ENCODE measurements around the gene UPF1. TPM values are rescaled to one million over a fixed set of nuclear protein-coding genes. Genes with fewer than 3 reads are reported as not detected.
A peak's percentile ranks its signal among the peaks of the same experiment; 100 is the strongest.

The UPF1 gene
- total and polyA plus RNA-seq, 4 experiments from 2014 or later, result 2.6 to 130 (median 74.3) TPM

DNA sequence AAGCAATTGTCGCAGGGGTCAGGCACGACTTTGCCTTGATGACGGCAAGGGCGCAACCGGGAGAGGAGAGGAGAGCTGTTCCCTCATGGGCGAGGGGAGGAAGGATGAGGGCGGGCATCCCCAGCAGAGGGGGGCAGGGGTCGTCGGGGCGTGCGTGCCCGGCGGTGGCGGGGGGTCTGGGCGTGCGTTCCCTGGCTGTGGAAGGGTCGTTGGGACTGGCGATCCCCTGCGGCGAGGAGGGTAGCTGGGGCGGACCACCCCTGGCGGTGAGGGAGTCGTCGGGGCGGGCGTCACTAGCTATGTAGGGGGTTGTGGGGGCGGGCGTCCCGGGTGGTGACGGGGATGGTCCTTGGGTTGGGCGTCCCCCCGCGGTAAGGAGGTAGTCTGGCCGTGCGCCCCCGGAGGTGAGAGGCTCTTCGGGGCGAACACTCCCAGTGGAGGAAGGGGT is 42.3 kb upstream of the UPF1 start:
- Histone ChIP-seq H3K9me3 (ENCODE audit: control insufficient read depth in 1 of 2, low read length in 2 of 2) (no peaks in the 10 kb centered on the region), H3K27ac (ENCODE audit: low read depth, low read length) (no peak overlapping the region), H3K4me1 (ENCODE audit: insufficient read depth, low read length) (peaks cover 31% of the 10 kb centered on the region), H3K36me3 (ENCODE audit: insufficient read depth, low read length) (no peaks in the 10 kb centered on the region), H3K4me3 (ENCODE audit: low read length in 2 of 2) (no peak overlapping the region), H3K27me3 (ENCODE audit: insufficient read depth, low read length) (peaks cover 29% of the 10 kb centered on the region)
- H3K36me3 Mint-ChIP-seq, result no peaks in the 10 kb centered on the region
- peaks cover 40 to 58% of the 10 kb centered on the region in 2 donors for H3K27me3 Mint-ChIP-seq
- POLR2A ChIA-PET (ENCODE audit: partially characterized antibody), result no interaction called here
- no peak for DNase-seq
- intact Hi-C loops (cut with micrococcal nuclease), result no loop called here
- CTCF ChIA-PET (ENCODE audit: partially characterized antibody), result no interaction called here
- peak overlapping the region in 2 of 7 donors; percentile 49 to 72 for H3K27ac Mint-ChIP-seq
- peaks cover 20 to 52% (median 36%) of the 10 kb centered on the region in 4 donors for H3K4me1 Mint-ChIP-seq
- peak overlapping the region; percentile 68 to 89 (median 78) for H3K4me3 Mint-ChIP-seq
- H3K9me3 Mint-ChIP-seq, result no peaks in the 10 kb centered on the region

DNA sequence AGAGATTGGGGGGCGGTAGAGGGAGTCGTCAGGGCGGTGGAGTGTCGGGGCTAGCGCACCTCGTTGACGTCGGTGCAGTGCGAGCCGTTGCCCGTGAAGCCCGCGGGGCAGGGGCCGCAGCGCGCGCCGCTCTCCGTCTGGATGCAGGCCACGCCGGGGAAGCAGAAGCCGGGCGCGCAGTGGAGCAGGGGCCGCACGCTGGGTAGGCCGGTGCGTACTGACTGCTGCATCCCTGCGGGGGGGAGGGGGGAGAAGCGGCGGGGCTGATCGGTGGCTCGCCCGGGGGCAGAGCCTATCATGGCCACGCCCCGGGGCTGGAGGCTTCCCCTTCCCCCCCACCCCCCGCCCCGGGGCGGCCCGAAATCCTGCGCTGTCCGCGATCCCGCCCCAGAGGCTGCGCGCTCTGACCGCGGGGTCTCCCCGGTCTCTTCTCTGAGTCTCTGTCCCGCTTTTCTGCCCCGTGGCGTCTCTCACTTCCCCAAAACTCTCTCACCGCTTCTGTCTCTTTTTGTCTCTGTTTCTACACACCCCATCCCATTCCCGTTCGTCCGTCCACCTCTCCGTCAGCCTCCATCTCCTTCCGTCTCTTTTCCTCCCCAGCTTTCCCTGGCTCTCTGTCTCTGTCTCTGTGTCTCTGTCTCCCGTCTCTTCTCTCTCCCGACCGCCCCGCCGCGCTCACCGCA is 41.7 kb upstream of the UPF1 start:
- peak overlapping the region; percentile 39 to 89 (median 84) for H3K4me3 Mint-ChIP-seq
- no peaks in the 10 kb centered on the region for H3K9me3 ChIP-seq (ENCODE audit: control insufficient read depth in 1 of 2, low read length in 2 of 2)
- ChIA-PET POLR2A (ENCODE audit: partially characterized antibody) (no interaction called here), CTCF (ENCODE audit: partially characterized antibody) (no interaction called here)
- H3K36me3 Mint-ChIP-seq, result no peaks in the 10 kb centered on the region
- H3K4me3 ChIP-seq (ENCODE audit: low read length in 2 of 2), result no peak overlapping the region
- H3K27ac ChIP-seq (ENCODE audit: low read depth, low read length), result no peak overlapping the region
- intact Hi-C loops (cut with micrococcal nuclease), result no loop called here
- no peak for DNase-seq
- H3K27me3 ChIP-seq (ENCODE audit: insufficient read depth, low read length), result peaks cover 29% of the 10 kb centered on the region
- no peaks in the 10 kb centered on the region for H3K36me3 ChIP-seq (ENCODE audit: insufficient read depth, low read length)
- peak overlapping the region in 1 of 7 donors; percentile 42 for H3K27ac Mint-ChIP-seq
- H3K27me3 Mint-ChIP-seq, result peaks cover 44 to 61% of the 10 kb centered on the region in 2 donors
- H3K4me1 Mint-ChIP-seq, result peaks cover 20 to 52% (median 33%) of the 10 kb centered on the region in 4 donors
- no peaks in the 10 kb centered on the region for H3K9me3 Mint-ChIP-seq
- peaks cover 31% of the 10 kb centered on the region for H3K4me1 ChIP-seq (ENCODE audit: insufficient read depth, low read length)

DNA sequence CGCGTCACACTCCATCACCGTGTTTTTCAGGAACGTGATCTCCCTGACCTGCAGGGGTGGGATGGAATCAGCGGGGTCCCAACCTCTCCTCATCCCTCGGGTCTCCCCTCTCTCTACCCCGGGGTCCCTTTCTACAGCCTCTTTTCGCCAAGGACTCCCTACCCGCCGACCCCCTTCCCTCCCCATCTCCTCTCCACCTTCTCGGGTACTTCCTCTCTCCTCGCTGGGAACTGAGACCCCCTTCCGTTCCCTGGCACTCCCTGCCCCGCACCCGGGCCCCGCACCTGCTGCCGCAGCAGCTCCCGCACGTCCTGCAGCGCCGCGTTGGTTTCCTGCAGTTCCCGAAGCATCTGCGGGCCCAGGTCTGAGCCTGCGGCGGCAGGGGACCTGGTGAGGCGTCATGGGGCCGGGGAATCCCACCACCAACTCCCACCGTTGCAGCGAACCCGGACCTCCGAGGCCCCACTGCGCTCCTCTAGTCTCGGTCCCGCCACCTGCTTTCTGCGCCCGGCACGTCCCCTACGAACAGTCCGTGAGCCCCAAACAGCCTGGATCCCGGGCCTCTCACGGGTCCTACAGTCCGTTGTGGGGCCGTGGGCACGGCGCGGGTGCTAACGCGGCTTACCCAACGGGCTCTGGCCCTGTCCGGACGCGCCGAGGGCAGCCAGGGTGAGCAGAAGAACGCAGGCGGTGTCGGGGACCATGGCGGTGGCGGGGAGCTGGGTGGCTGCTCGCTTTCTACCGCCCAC is 41.0 kb upstream of the UPF1 start, which contains the start of gene COMP:
COMP (minus strand) TSS at position 740 of the 749 bp plus-strand sequence; CDS start at position 704, 36 bp downstream.
- H3K27ac ChIP-seq (ENCODE audit: low read depth, low read length), result no peak within 1 kb of the TSS
- no peaks in the 10 kb centered on the region for H3K9me3 ChIP-seq (ENCODE audit: control insufficient read depth in 1 of 2, low read length in 2 of 2)
- no peaks in the 10 kb centered on the region for H3K36me3 ChIP-seq (ENCODE audit: insufficient read depth, low read length)
- H3K27me3 ChIP-seq (ENCODE audit: insufficient read depth, low read length), result peaks cover 29% of the 10 kb centered on the region
- H3K9me3 Mint-ChIP-seq, result no peaks in the 10 kb centered on the region
- H3K27me3 Mint-ChIP-seq, result peaks cover 42 to 58% of the 10 kb centered on the region in 2 donors
- H3K4me3 ChIP-seq (ENCODE audit: low read length in 2 of 2), result no peak within 1 kb of the TSS
- H3K27ac Mint-ChIP-seq, result peak within 1 kb of the TSS in 2 of 7 donors; percentile 18 to 42
- no peaks in the 10 kb centered on the region for H3K36me3 Mint-ChIP-seq
- no peak for DNase-seq
- intact Hi-C loops (cut with micrococcal nuclease), result no loop called here
- ChIA-PET CTCF (ENCODE audit: partially characterized antibody) (no interaction called here), POLR2A (ENCODE audit: partially characterized antibody) (no interaction called here)
- H3K4me3 Mint-ChIP-seq, result peak within 1 kb of the TSS; percentile 66 to 89 (median 84)
- H3K4me1 Mint-ChIP-seq, result peaks cover 16 to 46% (median 28%) of the 10 kb centered on the region in 4 donors
- peaks cover 25% of the 10 kb centered on the region for H3K4me1 ChIP-seq (ENCODE audit: insufficient read depth, low read length)

DNA sequence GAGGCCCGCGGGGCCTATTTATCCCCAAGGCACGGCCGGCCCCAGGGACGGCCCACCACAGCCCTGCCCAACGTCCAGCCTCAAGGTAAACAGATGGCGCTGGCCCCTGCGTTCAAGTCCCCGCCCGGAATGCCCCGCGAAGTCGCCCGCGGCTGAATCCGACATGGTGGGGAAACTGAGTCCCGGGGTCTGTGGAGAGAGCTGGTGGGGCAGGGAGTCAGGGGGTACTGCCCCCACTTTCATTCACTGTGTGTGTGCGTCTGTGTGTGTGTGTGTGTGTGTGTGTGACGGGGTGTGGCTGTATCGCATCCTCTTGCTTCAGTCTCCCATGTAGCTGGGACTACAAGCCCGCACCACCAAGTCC is 40.5 kb upstream of the UPF1 start:
- Mint-ChIP-seq H3K27ac (peak overlapping the region in 1 of 7 donors; percentile 24), H3K27me3 (peaks cover 40 to 57% of the 10 kb centered on the region in 2 donors), H3K4me1 (peaks cover 13 to 40% (median 23%) of the 10 kb centered on the region in 4 donors), H3K4me3 (peak overlapping the region in 4 of 8 donors; percentile 58 to 72 (median 66)), H3K36me3 (no peaks in the 10 kb centered on the region), H3K9me3 (no peaks in the 10 kb centered on the region)
- intact Hi-C loops (cut with micrococcal nuclease), result no loop called here
- Histone ChIP-seq H3K4me1 (ENCODE audit: insufficient read depth, low read length) (peaks cover 25% of the 10 kb centered on the region), H3K4me3 (ENCODE audit: low read length in 2 of 2) (no peak overlapping the region), H3K27ac (ENCODE audit: low read depth, low read length) (no peak overlapping the region), H3K27me3 (ENCODE audit: insufficient read depth, low read length) (peaks cover 29% of the 10 kb centered on the region), H3K36me3 (ENCODE audit: insufficient read depth, low read length) (no peaks in the 10 kb centered on the region), H3K9me3 (ENCODE audit: control insufficient read depth in 1 of 2, low read length in 2 of 2) (no peaks in the 10 kb centered on the region)
- CTCF ChIA-PET (ENCODE audit: partially characterized antibody), result no interaction called here
- POLR2A ChIA-PET (ENCODE audit: partially characterized antibody), result no interaction called here
- DNase-seq, result no peak

DNA sequence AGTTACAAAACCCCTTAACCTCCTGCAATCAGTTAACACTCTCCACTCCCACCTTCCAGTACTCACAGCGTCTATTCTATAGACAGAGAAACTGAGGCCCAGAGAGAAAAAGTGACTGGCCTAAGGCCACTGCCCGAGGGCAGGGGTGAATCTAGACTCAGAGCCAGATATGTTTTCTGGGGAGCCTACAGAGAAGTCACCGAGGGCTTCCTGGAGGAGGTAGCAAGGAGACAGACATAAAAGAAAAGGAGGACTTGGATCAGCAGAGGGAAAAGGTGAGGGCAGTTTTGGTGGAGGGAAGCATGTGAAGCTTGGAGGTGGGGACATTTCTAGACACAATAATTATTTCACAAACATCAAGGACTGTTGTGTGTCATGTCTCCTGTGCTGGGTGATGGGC is 39.1 kb upstream of the UPF1 start:
- H3K4me3 ChIP-seq (ENCODE audit: low read length in 2 of 2), result no peak overlapping the region
- H3K27ac ChIP-seq (ENCODE audit: low read depth, low read length), result no peak overlapping the region
- Mint-ChIP-seq H3K4me3 (peak overlapping the region in 1 of 8 donors; percentile 25), H3K36me3 (no peaks in the 10 kb centered on the region), H3K27me3 (peaks cover 37 to 48% of the 10 kb centered on the region in 2 donors), H3K4me1 (peaks cover 9 to 30% (median 16%) of the 10 kb centered on the region in 4 donors), H3K27ac (peak overlapping the region in 1 of 7 donors; percentile 27), H3K9me3 (peaks cover 0 to 2% (median 0%) of the 10 kb centered on the region in 8 donors)
- POLR2A ChIA-PET (ENCODE audit: partially characterized antibody), result no interaction called here
- peaks cover 25% of the 10 kb centered on the region for H3K4me1 ChIP-seq (ENCODE audit: insufficient read depth, low read length)
- CTCF ChIA-PET (ENCODE audit: partially characterized antibody), result no interaction called here
- intact Hi-C loops (cut with micrococcal nuclease), result no loop called here
- DNase-seq, result no peak
- H3K27me3 ChIP-seq (ENCODE audit: insufficient read depth, low read length), result peaks cover 23% of the 10 kb centered on the region
- no peaks in the 10 kb centered on the region for H3K9me3 ChIP-seq (ENCODE audit: control insufficient read depth in 1 of 2, low read length in 2 of 2)
- no peaks in the 10 kb centered on the region for H3K36me3 ChIP-seq (ENCODE audit: insufficient read depth, low read length)

DNA sequence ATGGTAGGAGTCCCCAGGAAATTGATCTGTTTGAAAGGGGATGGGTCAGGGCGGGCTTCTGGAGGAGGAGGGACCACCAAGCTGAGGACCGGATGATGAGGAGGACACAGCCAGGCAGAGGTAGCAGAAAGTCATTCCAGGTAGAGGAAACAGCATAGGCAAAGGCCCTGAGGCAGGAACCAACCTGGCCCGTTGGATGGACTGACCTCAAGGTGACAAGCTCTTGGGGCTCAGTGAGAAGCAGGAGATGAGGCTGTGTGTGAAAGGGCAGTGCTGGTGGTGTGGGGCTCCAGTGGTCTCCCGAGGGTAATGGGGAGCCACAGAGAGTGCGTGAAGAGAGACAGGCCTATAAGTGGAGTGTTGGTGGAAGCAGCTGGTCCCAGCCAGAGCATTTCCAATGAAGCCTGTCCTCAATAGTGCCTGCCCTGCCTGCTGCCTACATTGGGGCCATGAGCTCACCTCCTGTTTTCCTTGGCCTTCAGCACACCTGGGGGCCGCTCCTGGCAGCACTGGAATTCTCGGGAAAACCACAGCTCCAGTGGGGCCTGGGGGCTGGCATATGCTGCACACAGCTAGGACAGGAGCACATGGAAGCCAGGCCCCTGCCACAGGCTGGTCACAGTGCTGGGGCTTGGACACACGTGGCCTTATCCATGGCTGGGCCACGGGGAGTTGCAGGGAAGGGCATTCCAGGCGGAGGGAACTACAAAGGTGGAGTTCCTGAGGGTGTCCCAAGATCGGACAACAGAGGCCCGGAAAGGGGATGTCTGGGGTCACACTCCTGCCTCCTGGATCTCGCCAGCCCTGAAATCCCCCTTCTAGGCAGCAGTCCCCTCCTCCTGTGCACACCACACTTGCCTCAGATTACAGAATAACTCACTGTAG is 38.4 kb upstream of the UPF1 start:
- no peak for DNase-seq
- H3K4me3 Mint-ChIP-seq, result no peak overlapping the region
- intact Hi-C loops (cut with micrococcal nuclease), result no loop called here

DNA sequence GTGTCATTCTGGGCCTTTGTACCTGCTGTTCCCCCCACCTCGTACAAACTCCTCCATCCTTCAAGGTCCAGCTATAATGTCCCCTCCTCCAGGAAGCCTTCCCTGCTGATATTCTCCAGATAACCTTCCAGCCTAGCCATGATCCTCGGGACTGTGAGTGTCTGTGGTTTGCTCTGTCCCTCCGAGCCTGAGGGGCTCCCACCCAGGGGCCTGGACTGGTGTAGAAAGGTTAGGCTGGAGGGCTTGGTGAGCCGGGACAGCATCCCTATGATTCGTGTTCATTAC is 37.8 kb upstream of the UPF1 start:
- POLR2A ChIA-PET (ENCODE audit: partially characterized antibody), result no interaction called here

More for the DNA sequence above, 38.4 kb upstream of the UPF1 start:
- no peak overlapping the region for H3K27ac Mint-ChIP-seq
- ChIA-PET CTCF (ENCODE audit: partially characterized antibody) (no interaction called here), POLR2A (ENCODE audit: partially characterized antibody) (no interaction called here)
- H3K9me3 Mint-ChIP-seq, result peaks cover 0 to 2% (median 0%) of the 10 kb centered on the region in 8 donors
- H3K4me1 Mint-ChIP-seq, result peaks cover 9 to 29% (median 14%) of the 10 kb centered on the region in 4 donors
- Histone ChIP-seq H3K27ac (ENCODE audit: low read depth, low read length) (no peak overlapping the region), H3K36me3 (ENCODE audit: insufficient read depth, low read length) (no peaks in the 10 kb centered on the region), H3K4me1 (ENCODE audit: insufficient read depth, low read length) (peaks cover 24% of the 10 kb centered on the region), H3K4me3 (ENCODE audit: low read length in 2 of 2) (no peak overlapping the region), H3K9me3 (ENCODE audit: control insufficient read depth in 1 of 2, low read length in 2 of 2) (no peaks in the 10 kb centered on the region), H3K27me3 (ENCODE audit: insufficient read depth, low read length) (peaks cover 23% of the 10 kb centered on the region)
- no peaks in the 10 kb centered on the region for H3K36me3 Mint-ChIP-seq
- peaks cover 34 to 46% of the 10 kb centered on the region in 2 donors for H3K27me3 Mint-ChIP-seq

More for the DNA sequence above, 37.8 kb upstream of the UPF1 start:
- Histone ChIP-seq H3K9me3 (ENCODE audit: control insufficient read depth in 1 of 2, low read length in 2 of 2) (no peaks in the 10 kb centered on the region), H3K4me3 (ENCODE audit: low read length in 2 of 2) (no peak overlapping the region), H3K36me3 (ENCODE audit: insufficient read depth, low read length) (no peaks in the 10 kb centered on the region), H3K27me3 (ENCODE audit: insufficient read depth, low read length) (peaks cover 20% of the 10 kb centered on the region), H3K27ac (ENCODE audit: low read depth, low read length) (no peak overlapping the region), H3K4me1 (ENCODE audit: insufficient read depth, low read length) (peaks cover 18% of the 10 kb centered on the region)
- intact Hi-C loops (cut with micrococcal nuclease), result no loop called here
- peaks cover 6 to 25% (median 12%) of the 10 kb centered on the region in 4 donors for H3K4me1 Mint-ChIP-seq
- H3K27ac Mint-ChIP-seq, result no peak overlapping the region
- no peaks in the 10 kb centered on the region for H3K36me3 Mint-ChIP-seq
- no peak overlapping the region for H3K4me3 Mint-ChIP-seq
- CTCF ChIA-PET (ENCODE audit: partially characterized antibody), result no interaction called here
- no peak for DNase-seq
- H3K9me3 Mint-ChIP-seq, result peaks cover 0 to 2% (median 0%) of the 10 kb centered on the region in 8 donors
- H3K27me3 Mint-ChIP-seq, result peaks cover 32 to 43% of the 10 kb centered on the region in 2 donors

Measured in CD4-positive, alpha-beta memory T cell (primary cell).